Measurements from ENCODE around the gene CENPA.
"Not testable (repeated sequence)": the region's sequence is repeated elsewhere in the genome, so short reads cannot be mapped to it uniquely, and the experiment has no call there.

The CENPA gene

GRCh38 chr2:26793518-26793917 is 7.7 kb downstream of the CENPA start:
- TF ChIP-seq CTCF (IDR thresholded peaks at IDR 0.05) = no peak
- DNase-seq (ENCODE audit: low spot score) = no peak
- Histone ChIP-seq H3K27ac (no peak overlapping the region), H3K4me3 (no peak overlapping the region)

DNA sequence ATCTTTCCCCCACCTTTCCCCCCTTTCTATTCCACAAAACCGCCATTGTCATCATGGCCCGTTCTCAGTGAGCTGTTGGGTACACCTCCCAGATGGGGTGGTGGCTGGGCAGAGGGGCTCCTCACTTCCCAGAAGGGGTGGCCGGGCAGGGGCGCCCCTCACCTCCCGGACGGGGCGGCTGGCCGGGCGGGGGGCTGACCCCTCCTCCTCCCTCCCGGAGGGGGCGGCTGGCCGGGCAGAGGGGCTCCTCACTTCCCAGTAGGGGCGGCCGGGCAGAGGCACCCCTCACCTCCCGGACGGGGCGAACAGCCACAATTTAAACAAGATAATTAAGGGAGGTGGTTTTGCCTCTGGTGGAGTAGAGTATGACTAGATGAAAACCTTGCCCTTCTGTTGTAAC is 9.3 kb downstream of the CENPA start:
- not testable (repeated sequence) for DNase-seq (ENCODE audit: low spot score); H3K27ac ChIP-seq

GRCh38 chr2:26801328-26801727 is 15.5 kb downstream of the CENPA start:
- no peak overlapping the region for H3K27ac ChIP-seq
- DNase-seq (ENCODE audit: low spot score) = no peak
- no peak for TF ChIP-seq CTCF (IDR thresholded peaks at IDR 0.05)
- no peak overlapping the region for H3K4me3 ChIP-seq

More for the DNA sequence above, 9.3 kb downstream of the CENPA start:
- H3K4me3 ChIP-seq = not testable (repeated sequence)

DNA sequence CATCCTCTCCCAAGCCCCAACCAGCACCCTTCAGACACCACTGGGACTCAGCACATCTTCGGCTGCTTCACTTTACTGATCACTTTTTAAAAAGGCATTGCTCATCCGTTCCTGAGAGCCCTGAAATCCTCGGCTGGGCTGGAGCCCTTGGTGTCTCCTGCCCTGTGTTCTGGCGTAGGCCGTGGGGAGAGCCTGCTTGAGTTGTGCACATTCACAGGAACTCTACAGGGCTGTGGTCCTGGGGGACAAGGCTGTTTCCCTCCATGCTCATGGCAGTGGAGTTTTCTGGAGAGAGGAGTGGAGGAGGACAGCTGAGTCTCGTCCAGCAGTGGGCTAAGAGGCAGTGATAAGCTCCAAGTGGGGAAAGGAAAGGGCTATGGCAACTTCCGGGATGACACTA is 15.9 kb downstream of the CENPA start:
- TF ChIP-seq CTCF (IDR thresholded peaks at IDR 0.05) = no peak
- H3K4me3 ChIP-seq = no peak overlapping the region
- H3K27ac ChIP-seq = no peak overlapping the region
- no peak for DNase-seq (ENCODE audit: low spot score)

GRCh38 chr2:26805241-26805676 is 19.4 kb downstream of the CENPA start:
- H3K4me3 ChIP-seq = no peak overlapping the region
- no peak for TF ChIP-seq CTCF (IDR thresholded peaks at IDR 0.05)
- DNase-seq (ENCODE audit: low spot score) = no peak
- no peak overlapping the region for H3K27ac ChIP-seq

GRCh38 chr2:26807788-26808460 is 22.1 kb downstream of the CENPA start:
- DNase-seq (ENCODE audit: low spot score) = no peak
- no peak for TF ChIP-seq CTCF (IDR thresholded peaks at IDR 0.05)
- no peak overlapping the region for H3K4me3 ChIP-seq
- H3K27ac ChIP-seq = no peak overlapping the region

DNA sequence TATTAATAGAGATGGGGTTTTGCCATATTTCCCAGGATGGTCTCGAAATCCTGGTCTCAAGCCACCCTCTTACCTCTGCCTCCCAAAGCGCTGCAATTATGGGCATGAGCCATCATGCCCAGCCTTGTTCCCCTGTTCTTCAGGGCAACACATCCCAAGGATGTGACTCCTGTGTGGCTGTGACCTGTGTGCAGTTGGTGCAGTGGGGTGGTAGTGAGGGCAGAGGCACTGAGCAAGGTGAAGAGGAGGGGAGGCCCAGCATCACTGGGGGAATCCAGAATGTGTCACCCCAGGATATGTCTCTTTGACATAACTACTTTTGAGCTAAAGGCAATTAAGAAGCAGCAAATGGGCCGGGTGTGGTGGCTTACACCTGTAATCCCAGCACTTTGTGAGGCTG is 23.4 kb downstream of the CENPA start:
- TF ChIP-seq CTCF (IDR thresholded peaks at IDR 0.05) = no peak
- Histone ChIP-seq H3K27ac (no peak overlapping the region), H3K4me3 (no peak overlapping the region)
- no peak for DNase-seq (ENCODE audit: low spot score)
